HepG2 (cell line): Measurements from ENCODE around the gene RELL1. TPM values are rescaled to one million over a fixed set of nuclear protein-coding genes. Genes with fewer than 3 reads are reported as not detected.

Source experiments
- AGO1 ChIP-seq: fragments of 200-400 bp; formaldehyde crosslinking; IDR thresholded peaks from 2 replicates; pipeline ENCODE4 v1.6.1; 2017; ENCODE audit warnings: mild to moderate bottlenecking, low read depth, low read length, moderate library complexity; ENCODE audit not compliant: poor library complexity, severe bottlenecking
- ETV5 ChIP-seq: IDR thresholded peaks from 2 replicates; pipeline ENCODE4 v1.6.1; 2018; ENCODE audit warnings: missing biosample characterization, missing genetic modification reagents, inconsistent platforms, borderline replicate concordance
- GABPA ChIP-seq, 2 experiments: IDR thresholded peaks; 2 replicates each; pipeline ENCODE4 v1.6.1; 2011 to 2016; ENCODE audit warnings: low read depth in 2 of 2, low read length in 1 of 2, missing biosample characterization in 1 of 2, missing genetic modification characterization in 1 of 2
- GPBP1L1 ChIP-seq: sonication (generic); formaldehyde crosslinking; IDR thresholded peaks from 2 replicates; pipeline ENCODE4 v1.5.0; 2020; ENCODE audit warnings: mild to moderate bottlenecking, missing genetic modification reagents
- IKZF1 ChIP-seq: fragments of 450-650 bp; IDR thresholded peaks from 2 replicates; pipeline ENCODE4 v1.7.1; 2016
- KLF12 ChIP-seq: sonication (generic); formaldehyde crosslinking; IDR thresholded peaks from 2 replicates; pipeline ENCODE4 v1.4.0; 2020; ENCODE audit warnings: missing genetic modification reagents, borderline replicate concordance
- MAZ ChIP-seq, 2 experiments: sonication (generic) in 1 of 2; formaldehyde crosslinking in 1 of 2; IDR thresholded peaks; 2 replicates each; pipeline versions ENCODE4 v1.5.0 to v1.6.1; 2012 to 2020; ENCODE audit warnings: low read depth in 2 of 2, mild to moderate bottlenecking in 2 of 2, borderline replicate concordance in 1 of 2, improper control_type of control experiment in 1 of 2, low read length in 1 of 2, missing genetic modification reagents in 1 of 2, moderate library complexity in 1 of 2
- PRDM15 ChIP-seq: sonication (generic); formaldehyde crosslinking; IDR thresholded peaks from 2 replicates; pipeline ENCODE4 v1.4.0; 2020; ENCODE audit warnings: missing genetic modification reagents
- PRMT3 ChIP-seq: sonication (generic); formaldehyde crosslinking; IDR thresholded peaks from 2 replicates; pipeline ENCODE4 v1.8.1; 2022; ENCODE audit warnings: low read depth, mild to moderate bottlenecking, moderate library complexity, missing genetic modification reagents, borderline replicate concordance
- RELA ChIP-seq: sonication (generic); formaldehyde crosslinking; IDR thresholded peaks from 2 replicates; pipeline ENCODE4 v1.4.0; 2020; ENCODE audit warnings: missing genetic modification reagents
- SAP130 ChIP-seq: IDR thresholded peaks from 2 replicates; pipeline ENCODE4 v1.6.1; 2016; ENCODE audit warnings: low read depth
- SIN3B ChIP-seq: fragments of 150-350 bp; IDR thresholded peaks from 2 replicates; pipeline ENCODE4 v1.6.1; 2014; ENCODE audit warnings: low read length
- TBL1XR1 ChIP-seq: fragments of 150-350 bp; IDR thresholded peaks from 2 replicates; pipeline ENCODE4 v1.6.1; 2014; ENCODE audit warnings: borderline replicate concordance, low read length; ENCODE audit not compliant: partially characterized antibody
- ZBTB20 ChIP-seq: sonication (generic); formaldehyde crosslinking; IDR thresholded peaks from 2 replicates; pipeline ENCODE4 v1.8.1; 2023; ENCODE audit warnings: missing genetic modification reagents, low read depth, mild to moderate bottlenecking, borderline replicate concordance
- ZBTB7B ChIP-seq: sonication (generic); formaldehyde crosslinking; IDR thresholded peaks from 2 replicates; pipeline ENCODE4 v1.4.0; 2020; ENCODE audit warnings: missing genetic modification reagents
- ZNF362 ChIP-seq: sonication (generic); formaldehyde crosslinking; IDR thresholded peaks from 2 replicates; pipeline ENCODE4 v1.4.0; 2020; ENCODE audit warnings: missing genetic modification reagents, mild to moderate bottlenecking, borderline replicate concordance
- ZNF383 ChIP-seq: sonication (generic); formaldehyde crosslinking; IDR thresholded peaks from 2 replicates; pipeline ENCODE4 v1.4.0; 2020; ENCODE audit warnings: missing genetic modification reagents, mild to moderate bottlenecking, borderline replicate concordance
- ZNF414 ChIP-seq: sonication (generic); formaldehyde crosslinking; IDR thresholded peaks from 2 replicates; pipeline ENCODE4 v1.5.0; 2020; ENCODE audit warnings: missing genetic modification reagents
- ZNF451 ChIP-seq: sonication (generic); formaldehyde crosslinking; IDR thresholded peaks from 2 replicates; pipeline ENCODE4 v1.5.0; 2020; ENCODE audit warnings: mild to moderate bottlenecking, missing genetic modification reagents
- ZNF770 ChIP-seq: sonication (generic); formaldehyde crosslinking; IDR thresholded peaks from 2 replicates; pipeline ENCODE4 v1.5.0; 2020; ENCODE audit warnings: mild to moderate bottlenecking, missing genetic modification reagents
- polyA plus RNA-seq, 8 experiments: library from polyadenylated mRNA; depleted of rRNA in 3 of 8; stranded (reverse) in 7 of 8; unstranded in 1 of 8; fragments of >200 nt; fragmentation: Illumina TruSeq in 4 of 8; extraction: Trizol in 4 of 8; gene quantifications; 2 replicates each; pipeline versions ENCODE4 v1.2.1 to v1.2.3, GENCODE V29; 2011 to 2016; ENCODE audit warnings: low read depth in 4 of 8, missing spikeins in 1 of 8, mixed read lengths in 1 of 8; ENCODE audit not compliant: insufficient read depth in 1 of 8
- total RNA-seq, 5 experiments: library from RNA; depleted of rRNA; stranded (reverse); fragments of >200 nt; fragmentation: Illumina TruSeq; extraction: Trizol; gene quantifications; 2 replicates each; pipeline ENCODE4 v1.2.3, GENCODE V29; 2016; ENCODE audit warnings: low read depth in 1 of 5

RELL1 gene
- total and polyA plus RNA-seq, 2 of the 13 experiments (the other 11 are each of a cell fraction or from before 2014, with no cell fraction given), result 8.4 to 58.4 TPM

GRCh38 chr4:37685823-37686372, 278 bp downstream of the RELL1 start (continued):
- no peak for TF ChIP-seq MAZ (IDR thresholded peaks at IDR 0.05; ENCODE audit: borderline replicate concordance, low read depth, low read length)
- peak; percentile 77 for TF ChIP-seq MAZ (CRISPR knock-in tag; IDR thresholded peaks at IDR 0.05; ENCODE audit: low read depth)
- TF ChIP-seq IKZF1, result no peak
- no peak for TF ChIP-seq SIN3B
- no peak for TF ChIP-seq ZBTB20 (CRISPR knock-in tag)
- no peak for TF ChIP-seq AGO1
- no peak for TF ChIP-seq PRMT3 (CRISPR knock-in tag)
- no peak for TF ChIP-seq PRDM15 (CRISPR knock-in tag)
- TF ChIP-seq ETV5 (CRISPR knock-in tag), result peak; percentile 35; the same call in 1 of the 2 replicates
- no peak; the same call in 1 of the 2 replicates for TF ChIP-seq SAP130
- TF ChIP-seq ZNF451, result no peak; the same call in 1 of the 2 replicates
- no peak for TF ChIP-seq GPBP1L1 (CRISPR knock-in tag)
- TF ChIP-seq ZBTB7B (CRISPR knock-in tag), result 0 out of 2 replicates have a peak, but pooled peaks have one; percentile 51
- TF ChIP-seq RELA (CRISPR knock-in tag), result 0 out of 2 replicates have a peak, but pooled peaks have one; percentile 41
- TF ChIP-seq ZNF414, result peak; percentile 48; the same call in 1 of the 2 replicates
- TF ChIP-seq GABPA (IDR thresholded peaks at IDR 0.05; ENCODE audit: low read depth, low read length), result no peak
- TF ChIP-seq GABPA (CRISPR knock-in tag; IDR thresholded peaks at IDR 0.05; ENCODE audit: low read depth), result no peak
- no peak for TF ChIP-seq TBL1XR1
- TF ChIP-seq ZNF362 (CRISPR knock-in tag), result no peak
- TF ChIP-seq ZNF770, result no peak
- no peak for TF ChIP-seq ZNF383 (CRISPR knock-in tag)
- TF ChIP-seq KLF12 (CRISPR knock-in tag), result peak; percentile 57; the same call in 1 of the 2 replicates
